Spleen (tissue), 7 donors: ENCODE data around the gene PGBD2.

Source experiments
- POLR2A ChIP-seq, 3 donors: fragments of 450-650 bp; IDR thresholded peaks; one replicate each; pipeline ENCODE4 v1.5.1; 2017; ENCODE audit warnings: antibody characterized with exemption in 3 of 3, mild to moderate bottlenecking in 1 of 3
- TF ChIP-seq, protein P1 (sequence below), 11 experiments: fragments of 200-600 bp in 7 of 11; fragments of 450-650 bp in 4 of 11; sonication (generic) in 4 of 11; IDR thresholded peaks in 8 of 11; conservative IDR thresholded peaks in 3 of 11; 1 replicate in 7 of 11; 2 replicates in 4 of 11; pipeline versions ENCODE4 v1.4.0 to v1.8.0; 2016 to 2021; ENCODE audit warnings: antibody characterized with exemption in 11 of 11, inconsistent platforms in 4 of 11, mild to moderate bottlenecking in 1 of 11
- donor health status: DM: no; HTN: no; CAD: no; lungs with moderate emphysema.
- donor health status: DM: no; HTN: no; CAD: no.
- donor health status: DM: no; HTN: no; CAD: no.

- TF ChIP-seq, protein P1, sequence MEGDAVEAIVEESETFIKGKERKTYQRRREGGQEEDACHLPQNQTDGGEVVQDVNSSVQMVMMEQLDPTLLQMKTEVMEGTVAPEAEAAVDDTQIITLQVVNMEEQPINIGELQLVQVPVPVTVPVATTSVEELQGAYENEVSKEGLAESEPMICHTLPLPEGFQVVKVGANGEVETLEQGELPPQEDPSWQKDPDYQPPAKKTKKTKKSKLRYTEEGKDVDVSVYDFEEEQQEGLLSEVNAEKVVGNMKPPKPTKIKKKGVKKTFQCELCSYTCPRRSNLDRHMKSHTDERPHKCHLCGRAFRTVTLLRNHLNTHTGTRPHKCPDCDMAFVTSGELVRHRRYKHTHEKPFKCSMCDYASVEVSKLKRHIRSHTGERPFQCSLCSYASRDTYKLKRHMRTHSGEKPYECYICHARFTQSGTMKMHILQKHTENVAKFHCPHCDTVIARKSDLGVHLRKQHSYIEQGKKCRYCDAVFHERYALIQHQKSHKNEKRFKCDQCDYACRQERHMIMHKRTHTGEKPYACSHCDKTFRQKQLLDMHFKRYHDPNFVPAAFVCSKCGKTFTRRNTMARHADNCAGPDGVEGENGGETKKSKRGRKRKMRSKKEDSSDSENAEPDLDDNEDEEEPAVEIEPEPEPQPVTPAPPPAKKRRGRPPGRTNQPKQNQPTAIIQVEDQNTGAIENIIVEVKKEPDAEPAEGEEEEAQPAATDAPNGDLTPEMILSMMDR (IDR thresholded peaks at IDR 0.05 in 8 of 11, conservative IDR thresholded peaks at IDR 0.05 in 3 of 11), result no peak
- no peak for TF ChIP-seq POLR2A (IDR thresholded peaks at IDR 0.05)
Observed at GRCh38 chr1:248885646-248886045, 20.4 kb upstream of the PGBD2 start.
